Activated CD8-positive, alpha-beta memory T cell treated with anti-CD3 and anti-CD28 coated beads for 4 hours (primary cell): ENCODE data around the gene CPNE4.
"Not testable (repeated sequence)": the region's sequence is repeated elsewhere in the genome, so short reads cannot be mapped to it uniquely, and the experiment has no call there.

ENCODE experiments used
- DNase-seq, 2 donors: peaks; one replicate each; pipeline ENCODE4 v3.0.0-alpha.2; 2020; ENCODE audit warnings: low read depth in 2 of 2

Gene CPNE4

DNA sequence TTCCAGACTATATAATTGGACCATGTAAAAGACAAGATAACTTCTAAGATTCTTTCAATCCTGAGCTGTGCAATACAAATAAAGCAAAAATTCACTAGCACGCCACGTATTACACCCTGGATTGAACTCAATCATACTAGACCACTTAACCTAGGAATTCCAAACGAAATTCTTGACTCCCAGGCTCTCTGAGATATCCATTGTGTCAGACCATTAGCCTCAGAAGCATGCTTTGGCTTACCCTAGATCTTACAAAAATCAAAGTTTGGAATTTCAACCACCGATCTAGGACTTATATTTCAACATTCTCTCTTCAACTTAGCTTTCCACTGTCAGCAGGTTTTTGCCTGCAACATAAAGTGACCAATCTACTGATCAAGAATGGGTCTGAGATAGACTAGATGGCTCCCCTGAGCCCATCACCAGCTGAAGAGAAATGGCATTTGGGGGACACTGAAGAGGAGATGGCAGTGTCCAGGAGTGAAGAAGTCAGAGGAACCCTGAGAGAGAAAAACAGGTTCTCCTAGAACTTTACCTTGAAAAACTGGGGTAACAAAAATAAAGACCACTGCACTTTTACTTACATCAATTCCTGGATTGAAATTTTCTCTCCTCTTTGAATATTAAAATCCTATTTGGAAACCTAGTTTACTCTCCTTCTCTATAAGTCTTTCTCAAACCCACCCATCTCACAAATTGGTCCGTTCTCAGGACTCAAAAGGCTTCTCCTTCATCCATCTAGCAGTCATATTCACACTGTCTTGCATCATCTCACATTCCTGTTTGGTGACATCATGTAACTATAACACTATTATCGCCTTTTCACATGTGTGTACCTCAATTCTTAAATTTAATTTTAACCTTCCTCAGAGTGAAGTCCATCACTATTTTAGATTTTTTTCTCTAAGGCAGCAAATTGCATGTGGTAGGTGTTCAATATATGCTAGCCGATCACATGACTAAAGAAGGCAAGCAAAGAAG, 18.5 kb downstream of the CPNE4 start:
- DNase-seq, result no peak

DNA sequence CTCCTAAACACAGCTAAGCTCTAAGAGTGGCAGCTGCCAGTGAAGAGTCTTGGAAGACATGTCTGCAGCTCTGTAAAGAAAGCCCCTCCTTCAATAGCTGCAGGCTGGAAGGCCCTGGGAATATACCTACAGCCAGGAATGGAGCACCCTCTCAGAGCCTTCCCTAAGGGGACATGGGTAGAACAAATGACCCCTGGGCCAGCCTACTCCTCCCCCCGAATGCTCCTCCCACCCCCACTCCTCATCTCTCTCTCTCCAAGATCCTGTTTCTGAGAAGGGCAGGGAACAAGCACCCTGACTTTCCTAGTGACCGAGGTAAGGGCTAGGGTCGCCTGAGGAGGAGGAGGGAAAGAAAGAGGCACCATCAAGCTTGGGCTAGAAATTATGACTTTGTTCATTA, 20.7 kb downstream of the CPNE4 start:
- DNase-seq, result no peak

DNA sequence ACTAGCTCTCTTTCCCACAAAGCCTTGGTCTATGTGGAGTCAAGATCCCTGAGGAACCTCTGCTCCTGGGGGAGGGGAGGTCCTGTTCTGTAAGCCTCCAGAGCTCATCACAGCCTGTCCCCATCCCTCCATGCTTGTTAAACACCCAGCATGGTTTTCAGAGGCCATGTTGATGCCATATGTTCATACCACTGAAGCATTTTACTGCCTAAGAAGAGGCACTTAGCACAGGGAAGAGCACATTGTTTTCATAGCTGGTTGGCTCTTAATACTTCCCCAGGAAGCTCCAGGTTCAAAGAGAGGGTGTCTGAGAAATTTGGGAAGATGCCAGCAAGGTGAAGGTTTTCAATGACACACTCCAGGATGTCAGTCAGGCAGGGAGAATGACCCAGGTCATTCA, 25.6 kb downstream of the CPNE4 start:
- no peak for DNase-seq

DNA sequence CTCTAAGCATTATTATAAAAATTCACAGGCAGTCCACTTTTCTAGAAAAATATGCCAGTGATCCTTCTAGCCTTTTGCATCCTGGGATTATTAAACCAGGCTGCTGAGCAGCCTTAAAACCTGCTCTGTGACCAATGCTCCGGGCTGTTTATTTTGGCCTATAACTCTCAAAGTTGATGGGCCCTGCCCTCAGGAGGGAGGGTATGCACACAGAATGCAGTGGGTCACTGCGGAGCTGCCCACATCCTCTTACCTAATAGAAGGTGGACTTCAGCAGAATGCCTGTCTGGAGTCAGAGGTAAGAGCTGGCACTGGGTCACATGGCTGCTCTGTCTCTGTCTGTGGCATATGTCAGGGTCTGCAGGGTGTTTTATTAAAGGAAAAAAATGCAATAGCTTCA, 26.0 kb downstream of the CPNE4 start:
- DNase-seq, result no peak

DNA sequence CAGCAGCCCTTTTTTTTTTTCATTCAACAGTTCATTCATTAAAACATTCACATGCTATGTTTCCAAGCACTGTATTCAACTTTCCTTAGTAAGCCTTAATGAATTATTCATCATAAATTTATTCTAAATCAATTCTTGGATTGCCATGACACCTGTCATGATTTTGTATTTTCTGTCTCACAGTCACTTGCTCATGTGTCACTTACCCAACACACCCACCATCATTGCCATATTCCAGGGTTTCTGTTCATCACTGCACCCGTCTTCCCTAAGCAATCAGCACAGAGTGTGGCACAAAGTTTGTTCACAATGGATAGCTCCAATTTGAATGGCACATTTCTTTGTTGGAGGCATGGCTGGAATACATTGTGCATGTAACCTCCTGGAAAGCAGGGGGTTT, 27.2 kb downstream of the CPNE4 start:
- no peak for DNase-seq

DNA sequence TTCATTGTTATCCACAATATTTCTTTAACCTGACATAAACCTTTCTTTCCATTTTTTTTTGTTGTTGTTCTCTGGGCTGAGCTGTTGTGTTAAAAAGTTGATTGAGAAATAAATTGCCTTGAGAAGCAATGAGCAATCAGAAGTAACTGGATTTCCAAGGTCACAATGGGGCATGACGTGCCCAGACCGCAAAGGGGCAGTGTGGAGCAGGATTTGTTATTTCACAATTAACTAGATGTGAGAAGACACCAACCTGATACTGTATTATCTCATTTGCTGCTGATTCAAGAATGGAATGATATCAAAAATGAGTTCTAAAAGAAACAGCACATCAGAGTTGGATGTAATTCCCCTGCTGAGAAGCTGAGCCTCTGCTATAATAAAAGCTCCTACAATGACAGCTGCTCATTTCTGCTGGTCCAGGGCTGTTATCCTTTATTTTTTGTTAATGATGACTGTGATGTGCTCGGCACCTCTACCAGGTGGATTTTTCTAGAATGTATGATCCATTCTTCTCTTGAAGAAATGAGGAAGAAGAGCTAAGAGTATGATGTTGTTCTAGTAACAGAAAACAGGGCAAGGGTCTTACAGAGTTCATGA, 28.1 kb downstream of the CPNE4 start:
- no peak for DNase-seq

DNA sequence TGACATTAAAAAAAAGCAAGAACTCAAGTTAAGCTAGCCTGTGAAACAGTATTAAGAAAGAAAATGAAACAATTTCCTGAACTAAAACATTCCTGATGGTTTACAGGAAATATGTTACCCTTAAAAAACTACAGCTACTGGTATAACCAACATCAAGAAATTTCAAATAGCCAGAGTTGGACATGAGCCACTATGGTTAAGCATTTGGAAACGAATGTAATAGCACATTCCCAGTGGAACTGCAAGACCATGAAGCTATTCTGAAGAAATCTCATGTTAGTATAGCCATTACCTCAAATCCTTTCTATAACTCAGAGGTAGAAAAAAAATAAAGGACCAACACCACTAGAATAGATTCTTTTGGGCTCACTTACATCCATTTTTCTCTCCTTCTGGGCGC, 30.2 kb downstream of the CPNE4 start:
- no peak for DNase-seq

DNA sequence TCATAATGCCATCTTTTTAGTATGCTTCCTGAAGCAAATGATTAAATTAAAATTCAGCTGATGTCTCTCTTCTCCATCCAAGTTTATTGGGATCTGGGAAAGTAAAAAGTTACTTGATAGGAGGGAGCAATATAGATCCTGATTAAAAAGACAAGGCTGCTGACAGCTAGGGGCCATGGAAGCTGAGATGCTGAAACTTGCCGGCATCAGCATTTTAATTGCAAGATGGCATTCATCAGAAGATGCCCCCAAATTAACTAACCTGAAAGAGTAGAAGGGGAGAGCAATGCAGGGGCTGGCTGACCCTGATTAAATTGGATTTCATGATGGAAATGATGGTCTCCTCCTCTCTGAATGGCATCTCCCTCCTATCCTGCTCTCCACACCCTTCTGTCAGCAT, 31.1 kb downstream of the CPNE4 start:
- no peak for DNase-seq

DNA sequence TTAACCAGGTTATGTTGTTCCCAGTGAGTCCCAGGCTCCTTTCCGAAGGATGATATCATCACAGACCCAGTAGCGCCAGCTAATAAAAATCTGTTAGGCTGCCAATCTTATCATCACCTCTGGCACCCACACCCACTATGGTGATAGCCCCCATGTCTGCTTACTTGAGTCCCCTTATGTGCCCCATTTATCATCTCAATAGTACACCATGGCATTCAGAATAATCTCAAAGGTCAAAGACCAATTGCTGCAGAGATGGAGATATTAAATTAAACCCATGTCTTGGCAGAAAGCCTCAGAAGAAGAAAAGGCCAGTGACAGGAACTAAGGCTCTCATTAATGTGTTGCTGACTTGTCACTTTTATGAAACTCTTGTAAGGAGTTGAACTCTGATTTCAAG, 32.8 kb downstream of the CPNE4 start:
- DNase-seq, result no peak

DNA sequence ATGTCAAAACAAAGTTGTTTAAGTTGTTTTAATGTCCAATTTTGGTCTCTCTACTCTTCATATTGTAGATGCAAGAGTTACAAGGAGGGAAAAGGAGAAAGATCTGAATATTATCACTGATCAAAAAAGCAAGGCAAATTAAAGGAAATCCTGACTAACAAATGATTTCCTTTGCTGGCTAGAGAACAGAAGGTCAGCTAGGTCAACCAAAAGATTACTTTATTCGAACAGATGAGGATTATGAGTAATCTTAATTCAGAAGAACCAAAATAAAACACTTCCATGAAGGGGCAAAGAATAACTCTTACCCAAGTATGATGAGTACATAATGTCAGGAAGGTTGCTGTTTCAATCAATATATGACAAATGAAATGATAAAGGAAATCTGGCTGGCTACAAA, 33.8 kb downstream of the CPNE4 start:
- no peak for DNase-seq

DNA sequence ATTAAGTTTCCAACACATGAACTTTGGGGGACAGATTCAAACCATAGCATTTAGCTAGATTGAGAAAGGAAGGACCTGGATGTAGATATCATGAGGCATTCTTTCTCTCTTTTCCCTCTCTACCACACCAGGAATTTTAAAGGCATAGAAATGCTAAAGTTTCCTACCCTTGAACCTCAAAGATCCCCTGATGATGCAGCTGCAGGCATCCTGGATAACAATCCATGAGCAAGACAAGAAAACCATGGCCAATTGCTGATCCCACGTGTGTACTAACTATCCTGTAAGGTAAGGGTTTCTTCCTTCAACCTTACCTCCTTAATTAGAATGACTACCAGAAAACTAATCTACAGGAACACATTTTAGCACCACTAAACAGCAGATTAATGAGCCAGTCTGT, 36.8 kb downstream of the CPNE4 start:
- DNase-seq, result no peak

DNA sequence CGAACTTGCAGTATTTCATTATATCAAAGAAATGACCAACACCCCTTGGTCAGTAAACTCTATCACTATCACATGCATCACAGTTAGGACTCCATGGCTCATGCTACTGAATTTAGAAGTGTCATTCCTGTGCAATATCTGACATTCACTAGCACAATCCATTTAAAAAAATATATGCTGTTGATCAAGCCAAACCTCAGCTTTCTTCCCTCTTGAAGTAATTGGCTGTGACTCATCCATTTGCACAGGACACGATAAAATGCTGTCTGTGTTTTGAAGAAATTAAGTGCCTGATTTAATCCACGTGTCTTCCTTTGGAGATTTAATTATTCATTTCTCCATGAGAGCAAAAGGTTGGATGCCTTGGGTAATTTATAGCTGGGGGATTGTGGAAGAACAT, 38.9 kb downstream of the CPNE4 start:
- DNase-seq, result no peak

DNA sequence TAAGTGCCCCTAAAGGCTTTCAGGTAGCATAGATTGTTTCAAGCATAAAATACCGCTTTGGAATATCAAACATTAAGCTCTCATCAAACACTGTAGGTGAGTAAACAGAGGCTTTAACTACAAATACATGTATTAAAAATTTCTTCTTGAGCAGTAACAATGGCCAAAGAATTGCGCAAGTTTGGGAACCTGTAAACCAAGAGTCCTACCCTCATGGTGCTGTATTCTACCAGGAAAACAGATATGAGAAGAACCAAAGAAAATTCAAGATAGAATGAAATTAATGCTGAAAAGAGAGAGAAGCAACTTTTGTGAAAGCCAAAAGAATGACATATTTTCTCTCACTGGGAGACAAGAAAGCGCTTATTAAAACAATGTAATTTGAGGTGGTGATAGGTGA, 45.5 kb downstream of the CPNE4 start:
- no peak for DNase-seq

DNA sequence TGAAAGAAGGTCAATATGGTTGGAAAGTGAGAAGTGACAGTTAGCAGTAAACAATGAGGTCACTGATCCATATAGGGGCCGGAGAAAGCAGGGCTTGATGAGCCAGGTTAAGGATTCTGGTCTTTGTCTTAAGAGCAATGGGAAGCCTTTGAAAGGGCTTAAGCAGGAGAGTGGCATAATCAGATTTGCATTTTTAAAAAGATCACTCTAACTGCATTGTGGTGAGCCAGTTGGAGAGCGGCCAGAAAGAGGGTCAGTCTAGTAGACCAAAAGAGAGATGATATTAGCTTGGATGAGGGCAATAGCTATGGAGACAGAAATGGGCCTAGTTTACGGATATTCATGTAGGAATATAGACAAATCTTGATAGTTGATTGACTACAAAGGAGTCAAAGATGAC, 46.6 kb downstream of the CPNE4 start:
- no peak for DNase-seq

DNA sequence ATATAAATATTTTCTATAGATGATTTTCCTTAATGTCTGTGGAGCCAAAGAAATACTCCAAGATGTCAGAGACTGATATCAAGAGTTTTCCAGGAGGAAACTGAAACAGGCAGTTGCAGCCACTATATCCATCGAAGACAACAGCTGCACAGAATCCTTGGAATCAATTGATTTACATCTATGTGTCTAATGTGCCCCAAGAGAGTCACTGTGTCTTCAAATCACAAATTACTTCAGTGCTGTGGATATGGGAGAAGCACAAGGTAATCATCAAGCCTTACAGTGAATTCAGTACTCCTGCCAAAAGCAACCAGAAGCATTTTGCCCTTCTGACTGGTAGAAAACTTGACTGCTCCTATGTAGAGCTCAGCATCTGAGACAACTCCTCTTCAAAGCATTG, 51.1 kb downstream of the CPNE4 start:
- DNase-seq, result no peak

DNA sequence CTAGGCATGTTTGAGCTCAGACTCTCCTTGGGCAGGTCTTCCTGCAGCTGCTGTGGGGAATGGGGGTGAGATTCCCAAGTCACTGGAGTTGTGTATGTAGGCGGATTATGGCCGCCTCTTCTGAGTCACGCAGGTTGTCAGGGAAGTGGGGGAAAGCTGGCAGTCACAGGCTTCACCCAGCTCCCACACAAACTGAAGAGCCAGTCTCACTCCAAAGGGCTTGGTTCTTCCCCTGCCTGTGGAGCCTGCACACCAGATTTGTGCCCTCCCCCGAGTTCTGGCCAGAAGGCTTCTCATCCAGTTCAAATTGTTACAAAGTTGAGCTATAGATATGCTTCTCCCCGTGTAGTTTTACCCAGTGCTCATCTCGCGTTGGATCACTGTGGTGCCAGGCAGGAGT, 53.5 kb downstream of the CPNE4 start:
- DNase-seq, result no peak

DNA sequence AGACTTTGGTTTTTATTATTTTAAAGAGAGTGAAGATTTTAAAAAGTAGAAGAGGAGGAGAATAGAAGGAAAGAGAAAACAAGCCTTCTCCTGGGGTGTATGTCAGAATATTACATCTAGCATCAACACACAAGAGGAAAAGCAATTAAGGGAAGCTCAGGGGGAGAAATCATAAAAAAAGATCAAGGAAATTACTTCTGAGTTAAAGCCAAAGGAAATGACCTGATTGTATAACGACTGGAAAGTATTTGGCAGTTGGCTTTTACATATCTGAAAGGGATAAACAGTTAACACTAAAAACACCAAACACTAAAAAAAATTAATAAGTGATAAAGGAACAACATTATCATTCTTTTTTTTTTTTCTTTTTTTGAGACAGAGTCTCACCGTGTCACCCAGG, 58.4 kb downstream of the CPNE4 start:
- no peak for DNase-seq

DNA sequence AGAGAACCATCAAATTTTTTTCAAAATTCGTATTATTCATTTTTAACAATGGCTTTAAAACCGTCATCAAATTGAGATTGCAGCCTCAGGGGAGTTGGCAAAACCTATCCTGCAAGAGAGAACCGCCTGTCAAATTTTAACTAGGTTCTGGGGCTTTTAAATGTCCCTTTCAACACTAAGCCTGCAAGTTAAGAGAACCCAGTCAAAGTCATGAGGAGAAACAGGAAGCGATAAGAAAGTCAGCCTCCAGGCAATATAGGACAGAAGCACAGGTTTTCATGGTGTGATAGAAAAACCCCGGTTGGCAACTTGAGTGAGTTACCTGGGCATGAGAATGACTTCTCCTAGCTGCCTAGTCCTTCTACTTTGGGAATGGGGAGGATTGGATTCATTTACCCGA, 59.8 kb downstream of the CPNE4 start:
- no peak for DNase-seq

DNA sequence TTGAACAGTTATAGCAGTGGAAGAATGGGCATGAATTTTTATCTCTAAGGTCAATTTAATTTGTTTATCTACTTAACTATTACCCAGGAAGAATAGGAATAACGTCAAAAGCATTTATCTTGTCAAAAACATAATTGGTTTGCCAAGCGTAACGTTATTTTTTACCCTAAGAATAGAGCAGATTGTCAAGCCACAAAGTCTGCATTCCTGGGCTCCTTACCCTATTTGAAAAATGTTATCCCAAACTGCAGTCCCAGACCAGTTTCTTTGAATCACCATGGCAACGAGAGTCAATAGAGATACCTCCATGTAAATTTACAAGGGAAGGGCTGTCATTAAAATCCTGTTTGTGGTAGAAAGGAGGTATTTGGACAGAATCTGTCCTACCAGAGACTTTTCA, 61.1 kb downstream of the CPNE4 start:
- DNase-seq, result no peak

DNA sequence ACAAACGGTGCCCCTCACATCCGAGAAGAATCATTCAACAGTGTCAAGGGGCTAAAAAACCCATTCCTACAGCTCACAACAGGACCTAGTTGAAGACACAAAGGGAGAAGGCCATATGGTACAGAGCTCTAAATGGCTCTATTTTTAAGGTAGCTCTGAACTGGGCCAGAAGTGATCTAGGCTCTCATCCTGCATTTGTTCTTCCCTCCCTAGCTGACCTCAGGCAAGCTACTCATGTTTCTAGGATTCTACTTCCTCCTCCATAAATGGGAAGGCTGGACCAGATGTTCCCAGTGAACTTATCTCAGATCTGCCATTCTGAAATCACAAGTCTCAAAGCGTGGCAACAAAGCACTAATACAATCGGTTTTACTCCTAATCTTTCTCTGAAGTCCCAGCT, 62.3 kb downstream of the CPNE4 start:
- no peak for DNase-seq

DNA sequence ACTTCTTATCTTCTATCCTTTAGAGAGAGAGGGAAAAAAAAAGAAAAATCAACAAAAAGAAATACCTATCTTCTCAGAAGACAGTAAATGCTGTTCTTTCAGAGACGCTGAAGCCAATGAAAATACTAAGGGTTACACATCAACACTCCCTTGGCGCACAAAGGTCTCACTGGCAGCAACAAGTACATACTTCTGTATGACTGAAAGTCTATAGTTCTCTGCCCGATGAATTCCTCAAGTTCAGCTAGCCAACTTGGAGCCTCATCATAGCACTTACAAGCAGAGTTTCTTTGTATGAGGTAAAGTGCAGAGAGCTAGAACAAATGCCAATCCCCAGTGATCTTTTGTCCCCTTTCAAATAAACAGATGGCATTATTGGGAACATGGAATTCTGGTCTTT, 62.7 kb downstream of the CPNE4 start:
- no peak for DNase-seq

DNA sequence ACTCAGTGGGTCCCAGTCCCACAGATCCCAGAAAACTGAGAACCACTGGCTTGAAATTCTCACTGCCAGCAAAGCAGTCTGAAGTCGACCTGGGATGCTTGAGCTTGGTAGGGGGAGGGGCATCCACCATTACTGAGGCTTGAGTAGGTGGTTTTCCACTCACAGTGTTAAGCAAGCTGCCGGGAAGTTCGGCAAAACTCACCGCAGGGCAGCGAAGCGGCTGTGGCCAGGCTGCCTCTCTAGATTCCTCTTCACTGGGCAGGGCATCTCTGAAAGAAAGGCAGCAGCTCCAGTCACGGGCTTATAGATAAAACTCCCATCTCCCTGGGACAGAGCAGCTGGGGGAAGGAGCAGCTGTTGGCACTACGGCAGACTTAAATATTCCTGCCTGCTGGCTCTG, 71.4 kb downstream of the CPNE4 start:
- not testable (repeated sequence) for DNase-seq

DNA sequence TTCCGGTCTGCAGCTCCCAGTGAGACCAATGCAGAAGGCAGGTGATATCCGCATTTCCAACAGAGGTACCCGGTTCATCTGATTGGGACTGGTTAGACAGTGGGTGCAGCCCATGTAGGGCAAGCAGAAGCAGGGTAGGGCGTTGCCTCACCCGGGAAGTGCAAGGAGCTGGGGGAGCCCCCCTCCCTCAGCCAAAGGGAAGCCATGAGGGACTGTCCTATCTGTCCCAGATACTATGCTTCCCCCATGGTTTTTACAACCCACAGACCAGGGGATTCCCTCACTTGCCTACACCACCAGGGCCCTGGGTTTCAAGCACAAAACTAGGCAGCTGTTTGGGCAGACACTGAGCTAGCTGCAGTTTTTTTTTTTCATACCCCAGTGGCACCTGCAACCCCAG, 71.8 kb downstream of the CPNE4 start:
- no peak for DNase-seq

DNA sequence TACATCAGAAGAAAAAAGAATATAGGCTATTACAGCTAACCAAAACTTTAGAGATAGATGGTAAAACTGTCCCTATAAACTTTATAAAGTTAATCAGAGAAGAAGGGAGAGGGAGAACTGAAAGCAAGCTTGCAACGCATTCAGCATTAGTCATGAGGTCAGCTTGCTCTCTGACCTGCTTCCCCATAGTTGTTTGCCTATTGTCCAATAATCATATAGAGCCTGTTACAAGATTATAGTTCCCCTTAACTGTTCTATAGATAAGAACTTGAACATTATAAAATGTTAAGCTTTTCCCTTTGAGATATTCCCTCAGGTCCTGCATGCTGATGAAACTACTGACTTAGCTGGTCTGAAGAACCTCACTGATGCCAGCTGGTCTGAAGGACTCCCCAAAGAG, 74.5 kb downstream of the CPNE4 start:
- DNase-seq, result no peak
